C4-2B (cell line): Measurements from ENCODE around the gene TMEM132D.

Experiments used
- ZFX ChIP-seq: fragments of 450-650 bp; IDR thresholded peaks from 2 replicates; pipeline ENCODE4 v1.6.1; 2017
- TF ChIP-seq, protein P1 (sequence below): fragments of 450-650 bp; conservative IDR thresholded peaks from 2 replicates; pipeline ENCODE4 v1.5.1; 2017; ENCODE audit warnings: mild to moderate bottlenecking

- TF ChIP-seq, protein P1, sequence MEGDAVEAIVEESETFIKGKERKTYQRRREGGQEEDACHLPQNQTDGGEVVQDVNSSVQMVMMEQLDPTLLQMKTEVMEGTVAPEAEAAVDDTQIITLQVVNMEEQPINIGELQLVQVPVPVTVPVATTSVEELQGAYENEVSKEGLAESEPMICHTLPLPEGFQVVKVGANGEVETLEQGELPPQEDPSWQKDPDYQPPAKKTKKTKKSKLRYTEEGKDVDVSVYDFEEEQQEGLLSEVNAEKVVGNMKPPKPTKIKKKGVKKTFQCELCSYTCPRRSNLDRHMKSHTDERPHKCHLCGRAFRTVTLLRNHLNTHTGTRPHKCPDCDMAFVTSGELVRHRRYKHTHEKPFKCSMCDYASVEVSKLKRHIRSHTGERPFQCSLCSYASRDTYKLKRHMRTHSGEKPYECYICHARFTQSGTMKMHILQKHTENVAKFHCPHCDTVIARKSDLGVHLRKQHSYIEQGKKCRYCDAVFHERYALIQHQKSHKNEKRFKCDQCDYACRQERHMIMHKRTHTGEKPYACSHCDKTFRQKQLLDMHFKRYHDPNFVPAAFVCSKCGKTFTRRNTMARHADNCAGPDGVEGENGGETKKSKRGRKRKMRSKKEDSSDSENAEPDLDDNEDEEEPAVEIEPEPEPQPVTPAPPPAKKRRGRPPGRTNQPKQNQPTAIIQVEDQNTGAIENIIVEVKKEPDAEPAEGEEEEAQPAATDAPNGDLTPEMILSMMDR = no peak
- no peak for TF ChIP-seq ZFX
These were observed 354.2 kb downstream of the TMEM132D start for GRCh38 chr12:129549656-129550055.
